ENCODE data around the gene OR5K4. TPM values are rescaled to one million over a fixed set of nuclear protein-coding genes. Genes with fewer than 3 reads are reported as not detected.

Gene OR5K4
- total and polyA plus RNA-seq, 2 experiments from 2014 or later, result not detected

GRCh38 chr3:98359250-98359649, 5.6 kb downstream of the OR5K4 start (continued):
- TF ChIP-seq REST (IDR thresholded peaks at IDR 0.05; ENCODE audit: unreplicated experiment) (no peak), NANOG (IDR thresholded peaks at IDR 0.05; ENCODE audit: borderline replicate concordance) (no peak), ZNF331 (CRISPR knock-in tag; IDR thresholded peaks at IDR 0.05; ENCODE audit: low read depth) (no peak), EZH2phosphoT487 (IDR thresholded peaks at IDR 0.05; ENCODE audit: unreplicated experiment) (no peak), ZNF114 (CRISPR knock-in tag; IDR thresholded peaks at IDR 0.05) (no peak), POLR2AphosphoS5 (IDR thresholded peaks at IDR 0.05; ENCODE audit: low read depth) (no peak), CREB1 (CRISPR knock-in tag; IDR thresholded peaks at IDR 0.05; ENCODE audit: low read depth) (no peak)

GRCh38 chr3:98359993-98360675, 6.5 kb downstream of the OR5K4 start:
- H3K27ac Mint-ChIP-seq, result peak overlapping the region; percentile 94
- peak; percentile 62; the same call in 2 of the 3 replicates for ATAC-seq

More at GRCh38 chr3:98359993-98360675, 6.5 kb downstream of the OR5K4 start:
- H3K9me3 Mint-ChIP-seq, result peaks cover 16% of the 10 kb centered on the region
- H2AFZ ChIP-seq, result 0 out of 2 replicates have a peak overlapping the region, but pooled peaks have one; percentile 29
- H3K27me3 Mint-ChIP-seq (ENCODE audit: insufficient read depth, low read depth, poor library complexity), result no peaks in the 10 kb centered on the region
- TF ChIP-seq NANOG (IDR thresholded peaks at IDR 0.05; ENCODE audit: borderline replicate concordance) (no peak), CTCF (conservative IDR thresholded peaks at IDR 0.05; ENCODE audit: low read depth in 2 of 2) (peak; percentile 29 to 61; a peak in 3 of 4 replicates), STAT1 (IDR thresholded peaks at IDR 0.05; ENCODE audit: unreplicated experiment) (no peak), ETS1 (IDR thresholded peaks at IDR 0.05) (no peak), EZH2 (IDR thresholded peaks at IDR 0.05; ENCODE audit: low read depth, unreplicated experiment) (no peak), ZNF114 (CRISPR knock-in tag; IDR thresholded peaks at IDR 0.05) (no peak), ZNF331 (CRISPR knock-in tag; IDR thresholded peaks at IDR 0.05; ENCODE audit: low read depth) (no peak), REST (IDR thresholded peaks at IDR 0.05; ENCODE audit: unreplicated experiment) (no peak)
- H4K20me1 ChIP-seq (replicated peaks; ENCODE audit: insufficient read depth), result no peaks in the 10 kb centered on the region
- no peak overlapping the region for H3K4me3 Mint-ChIP-seq
- no peaks in the 10 kb centered on the region; the same call in 1 of the 2 replicates for H3K9me2 ChIP-seq (ENCODE audit: insufficient read depth)
- no peaks in the 10 kb centered on the region for H3K36me3 ChIP-seq (ENCODE audit: insufficient read depth)
- H3K36me3 Mint-ChIP-seq (ENCODE audit: low read depth), result peaks cover 5% of the 10 kb centered on the region; the same call in 2 of the 3 replicates
- H3K4me2 ChIP-seq, result no peak overlapping the region
- H3K27ac ChIP-seq (ENCODE audit: low read depth), result no peak overlapping the region
- no peaks in the 10 kb centered on the region for H3F3A ChIP-seq (replicated peaks; ENCODE audit: low read depth)
- no peaks in the 10 kb centered on the region for H3K4me1 ChIP-seq (ENCODE audit: insufficient read depth)
- H3K27me3 ChIP-seq (ENCODE audit: insufficient read depth), result no peaks in the 10 kb centered on the region
- no peaks in the 10 kb centered on the region for H3K4me1 Mint-ChIP-seq
- no peak overlapping the region for H3K4me3 ChIP-seq
- DNase-seq (ENCODE audit: low spot score), result peak; percentile 21
- H3K79me2 ChIP-seq (replicated peaks; ENCODE audit: insufficient read depth), result no peaks in the 10 kb centered on the region
